Activated naive CD8-positive, alpha-beta T cell treated with anti-CD3 and anti-CD28 coated beads for 36 hours (primary cell): ENCODE data around the gene RFX5. TPM values are rescaled to one million over a fixed set of nuclear protein-coding genes. Genes with fewer than 3 reads are reported as not detected.

Experiments
- total RNA-seq, 2 experiments: library from RNA; stranded (reverse); gene quantifications; one replicate each; pipeline ENCODE4 v1.2.3, GENCODE V29; 2021

RFX5 gene
- total RNA-seq, 2 experiments from 2014 or later: 55.2 to 58.6 TPM

Other genes with a start within 250 kb of the RFX5 start
- gene SEMA6C, start 200.6 kb downstream of the RFX5 start, total RNA-seq: 1 to 10 TPM; 1.4 to 4.1 TPM
- gene TNFAIP8L2, start 190.6 kb downstream of the RFX5 start, total RNA-seq: 10 to 100 TPM; 22.2 to 22.3 TPM
- gene LYSMD1, start 181.3 kb downstream of the RFX5 start, total RNA-seq: 1 to 10 TPM; 3.5 TPM
- 10 to 100 TPM; 80.9 to 81.9 TPM for gene SCNM1, start 181.1 kb downstream of the RFX5 start, total RNA-seq
- 1 to 10 TPM; 2.3 to 2.5 TPM for gene TMOD4, start 171.3 kb downstream of the RFX5 start, total RNA-seq
- 10 to 100 TPM; 66.4 to 79.1 TPM for gene VPS72, start 157.1 kb downstream of the RFX5 start, total RNA-seq
- gene PIP5K1A, start 148.7 kb downstream of the RFX5 start, total RNA-seq: 10 to 100 TPM; 70.0 to 72.3 TPM
- gene PSMD4, start 92.5 kb downstream of the RFX5 start, total RNA-seq: 100 to 1,000 TPM; 217 to 249 TPM
- gene ZNF687, start 65.0 kb downstream of the RFX5 start, total RNA-seq: 10 to 100 TPM; 27.0 to 29.9 TPM
- 10 to 100 TPM; 46.4 to 49.4 TPM for gene PI4KB, start 19.8 kb downstream of the RFX5 start, total RNA-seq
- gene SELENBP1, start 25.5 kb upstream of the RFX5 start, total RNA-seq: not detected
- 100 to 1,000 TPM; 413 to 425 TPM for gene PSMB4, start 52.3 kb upstream of the RFX5 start, total RNA-seq
- gene POGZ, start 112.2 kb upstream of the RFX5 start, total RNA-seq: 10 to 100 TPM; 52.1 to 63.1 TPM
- gene CGN, start 164.1 kb upstream of the RFX5 start, total RNA-seq: 1 to 10 TPM; 1.3 to 2.0 TPM
- gene TUFT1, start 193.1 kb upstream of the RFX5 start, total RNA-seq: 1 to 10 TPM; 2.3 to 2.9 TPM